ENCODE results near the gene DLEC1.

DLEC1 gene

DNA sequence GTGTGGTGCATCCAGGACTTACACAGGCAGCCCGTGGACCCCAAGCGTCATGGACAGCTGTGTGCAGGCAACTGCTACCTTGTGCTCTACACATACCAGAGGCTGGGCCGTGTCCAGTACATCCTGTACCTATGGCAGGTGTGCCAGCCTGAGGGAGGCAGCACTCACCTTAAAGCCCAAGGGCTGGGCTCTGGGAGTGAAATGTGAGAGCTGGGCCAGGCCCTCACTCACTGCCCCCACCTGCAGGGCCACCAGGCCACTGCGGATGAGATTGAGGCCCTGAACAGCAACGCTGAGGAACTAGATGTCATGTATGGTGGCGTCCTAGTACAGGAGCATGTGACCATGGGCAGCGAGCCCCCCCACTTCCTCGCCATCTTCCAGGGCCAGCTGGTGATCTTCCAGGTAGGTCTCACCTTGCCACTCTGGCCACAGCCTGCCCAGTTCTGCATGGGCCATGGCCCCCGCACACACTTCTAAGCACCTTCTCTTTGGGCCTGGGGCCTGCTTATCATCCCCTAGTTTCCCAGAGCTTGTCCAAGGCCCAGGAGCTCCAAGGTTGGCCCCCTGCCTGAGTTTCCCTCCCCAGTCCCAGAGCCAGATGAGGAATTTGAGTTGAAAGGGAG, 37.4 kb upstream of the DLEC1 start:
- DNase-seq = no peak

DNA sequence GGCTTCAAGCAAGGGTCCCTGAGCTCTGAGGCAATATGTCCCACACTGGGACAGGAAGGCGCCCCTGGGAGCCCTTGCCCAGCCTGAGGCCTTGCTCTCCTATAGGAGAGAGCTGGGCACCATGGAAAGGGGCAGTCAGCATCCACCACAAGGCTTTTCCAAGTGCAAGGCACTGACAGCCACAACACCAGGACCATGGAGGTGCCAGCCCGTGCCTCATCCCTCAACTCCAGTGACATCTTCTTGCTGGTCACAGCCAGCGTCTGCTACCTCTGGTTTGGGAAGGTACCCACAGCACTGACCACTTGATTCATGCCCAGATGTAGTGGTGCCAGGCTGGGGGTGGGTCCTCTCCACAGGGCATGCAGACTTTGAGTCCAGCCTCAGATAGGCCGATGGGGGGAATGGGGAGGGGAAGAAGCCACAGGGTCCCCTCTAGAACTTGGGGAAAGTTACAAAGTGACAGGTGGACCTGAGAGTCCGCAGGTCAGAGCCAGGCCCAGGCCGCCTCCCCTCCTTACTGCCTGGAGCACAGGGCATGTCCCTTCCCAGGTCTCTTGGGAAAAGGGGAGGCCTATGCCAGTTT, 36.6 kb upstream of the DLEC1 start:
- DNase-seq = no peak

DNA sequence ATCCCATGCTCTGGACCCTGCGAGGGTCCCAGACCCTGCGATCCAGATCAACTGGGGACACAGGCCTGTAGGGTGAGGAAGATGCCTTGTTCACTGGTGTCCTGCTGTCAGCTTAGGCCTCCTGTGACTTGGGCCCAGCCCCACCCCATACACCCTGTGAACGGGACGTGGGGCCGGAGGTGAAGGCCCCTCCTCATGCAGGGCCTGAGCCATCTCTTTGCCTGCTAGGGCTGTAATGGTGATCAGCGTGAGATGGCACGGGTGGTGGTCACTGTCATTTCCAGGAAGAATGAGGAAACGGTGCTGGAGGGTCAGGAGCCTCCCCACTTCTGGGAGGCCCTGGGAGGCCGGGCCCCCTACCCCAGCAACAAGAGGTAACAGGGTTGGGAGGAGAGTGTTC, 36.1 kb upstream of the DLEC1 start:
- DNase-seq = no peak

DNA sequence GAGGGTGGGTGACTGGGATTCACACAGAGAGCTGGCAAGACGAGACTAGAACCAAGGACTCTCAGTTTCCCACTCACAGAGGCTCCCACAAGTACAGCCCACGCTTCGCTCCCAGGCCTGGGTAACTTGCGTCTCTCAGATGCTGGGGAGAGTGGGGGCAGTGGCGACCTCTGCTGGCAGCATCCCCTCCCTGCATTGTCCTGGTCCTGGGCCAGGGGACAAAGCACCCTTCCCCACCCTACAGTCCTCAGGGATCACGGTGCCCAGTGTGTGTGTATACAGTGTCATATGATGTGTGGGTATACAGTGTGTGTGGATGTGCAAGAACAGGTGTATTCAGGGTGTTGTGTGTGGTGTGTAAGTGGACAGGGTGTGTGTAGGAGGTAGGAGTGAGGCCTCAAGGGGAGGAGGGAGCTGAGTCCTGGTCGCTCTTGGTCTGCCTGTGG, 35.6 kb upstream of the DLEC1 start:
- DNase-seq = no peak

DNA sequence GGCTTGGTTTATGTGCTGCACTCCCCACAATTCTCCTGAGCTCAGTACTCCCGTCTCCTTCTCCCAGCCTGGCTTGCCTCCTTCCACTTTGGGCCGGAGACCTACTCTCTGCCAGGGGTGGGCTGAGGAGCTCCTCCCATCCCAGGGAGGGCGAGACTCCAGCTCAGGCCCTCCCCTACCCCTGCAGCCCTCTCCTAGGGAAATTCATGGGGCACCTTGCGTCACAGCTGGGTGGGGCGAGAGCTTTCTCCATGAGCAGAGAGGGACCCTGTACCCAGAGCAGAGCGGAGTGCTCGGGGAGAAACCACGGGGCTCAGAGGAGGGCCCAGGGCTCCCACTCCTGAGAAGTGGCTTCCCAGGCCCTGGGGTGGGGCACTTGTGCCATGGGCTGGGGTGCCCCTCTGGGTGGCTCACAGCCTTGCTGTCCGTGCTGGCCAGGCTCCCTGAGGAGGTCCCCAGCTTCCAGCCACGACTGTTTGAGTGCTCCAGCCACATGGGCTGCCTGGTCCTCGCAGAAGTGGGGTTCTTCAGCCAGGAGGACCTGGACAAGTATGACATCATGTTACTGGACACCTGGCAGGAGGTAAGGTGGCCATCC, 35.1 kb upstream of the DLEC1 start:
- no peak for DNase-seq

DNA sequence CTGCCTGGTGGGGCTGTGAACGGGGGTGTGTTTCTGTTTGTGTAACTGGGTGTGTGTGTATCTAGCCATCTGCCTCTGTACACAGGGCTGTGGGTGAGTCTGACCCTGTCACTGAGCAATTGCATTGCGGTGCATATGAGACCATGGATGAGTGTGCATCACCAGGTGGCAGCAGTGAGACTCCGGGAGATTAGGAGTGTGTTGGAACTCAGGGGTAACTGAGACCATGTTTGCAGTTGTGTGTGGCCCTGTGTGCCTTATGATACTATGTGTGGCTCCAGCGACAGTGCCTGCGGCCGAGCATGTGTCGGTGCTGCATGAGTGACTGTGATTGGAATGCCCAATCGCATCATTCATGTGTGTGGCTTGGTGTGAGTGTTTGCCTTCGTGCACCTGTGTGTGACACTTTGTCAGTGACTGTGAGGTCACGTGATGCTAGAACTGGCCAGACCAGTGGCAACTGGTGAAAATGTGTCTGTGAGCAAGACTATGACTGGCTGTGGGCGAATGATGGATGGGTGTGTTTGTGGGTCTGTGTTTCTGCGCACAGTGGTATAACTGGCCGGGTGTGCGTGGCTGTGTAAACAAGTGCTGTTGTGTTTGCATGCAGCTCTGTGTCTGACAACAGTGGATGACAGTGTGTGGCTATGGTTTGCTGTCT, 34.5 kb upstream of the DLEC1 start:
- DNase-seq = peak; percentile 15

DNA sequence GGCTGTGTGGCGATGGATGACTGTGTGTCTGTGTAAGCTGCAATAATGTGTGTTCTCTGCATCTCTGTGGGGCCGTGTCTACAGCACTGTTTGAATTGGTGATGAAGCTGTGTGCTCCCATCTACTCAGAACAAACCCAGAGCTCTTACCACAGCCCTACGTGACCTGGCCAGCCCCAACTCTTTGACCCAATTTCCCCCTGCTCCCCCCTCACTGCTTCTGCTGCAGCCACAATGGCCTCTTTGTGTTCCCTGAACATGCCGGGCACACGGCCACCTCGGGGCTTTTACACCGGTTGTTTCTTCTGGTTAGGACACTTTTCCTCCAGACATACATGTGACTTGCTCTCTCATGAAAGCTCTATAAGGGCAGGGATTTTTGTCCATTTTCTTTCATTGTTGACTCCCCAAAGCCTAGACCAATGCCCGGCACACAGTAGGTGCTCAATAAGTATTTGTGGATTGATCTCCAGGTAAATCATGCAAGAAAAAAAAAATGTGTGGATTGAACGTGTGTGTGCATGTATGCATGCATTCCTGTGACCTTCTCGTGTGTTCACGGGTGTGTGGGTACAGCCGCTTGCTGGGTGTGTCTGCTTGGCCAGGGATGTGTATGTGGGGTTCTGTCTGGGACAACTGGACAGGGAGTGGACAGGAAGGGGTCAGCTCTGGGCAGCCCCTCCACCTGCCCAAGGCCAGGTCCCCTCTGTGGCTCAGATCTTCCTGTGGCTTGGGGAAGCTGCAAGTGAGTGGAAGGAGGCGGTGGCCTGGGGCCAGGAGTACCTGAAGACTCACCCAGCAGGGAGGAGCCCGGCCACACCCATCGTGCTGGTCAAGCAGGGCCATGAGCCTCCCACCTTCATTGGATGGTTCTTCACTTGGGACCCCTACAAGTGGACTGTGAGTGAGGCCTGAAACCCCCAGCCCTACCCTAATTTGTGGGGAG, 33.7 kb upstream of the DLEC1 start:
- no peak for DNase-seq

DNA sequence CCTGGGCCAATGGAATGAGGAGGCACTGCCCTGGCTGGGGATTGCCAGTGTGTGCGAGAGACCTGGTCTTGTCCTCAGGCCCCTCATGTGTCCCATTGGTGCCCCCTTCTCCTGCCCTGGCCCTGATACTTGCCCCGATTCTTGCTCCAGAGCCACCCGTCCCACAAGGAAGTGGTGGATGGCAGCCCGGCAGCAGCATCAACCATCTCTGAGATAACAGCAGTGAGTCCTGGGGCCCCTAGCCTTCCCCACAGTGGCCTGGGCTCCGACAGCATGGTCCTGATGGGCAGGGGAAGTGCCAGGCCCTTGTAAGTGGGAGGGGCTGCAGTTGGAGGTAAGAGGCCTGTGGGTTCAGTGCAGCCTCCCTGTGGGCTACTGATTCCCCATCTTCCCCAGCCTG, 33.0 kb upstream of the DLEC1 start:
- no peak for DNase-seq

DNA sequence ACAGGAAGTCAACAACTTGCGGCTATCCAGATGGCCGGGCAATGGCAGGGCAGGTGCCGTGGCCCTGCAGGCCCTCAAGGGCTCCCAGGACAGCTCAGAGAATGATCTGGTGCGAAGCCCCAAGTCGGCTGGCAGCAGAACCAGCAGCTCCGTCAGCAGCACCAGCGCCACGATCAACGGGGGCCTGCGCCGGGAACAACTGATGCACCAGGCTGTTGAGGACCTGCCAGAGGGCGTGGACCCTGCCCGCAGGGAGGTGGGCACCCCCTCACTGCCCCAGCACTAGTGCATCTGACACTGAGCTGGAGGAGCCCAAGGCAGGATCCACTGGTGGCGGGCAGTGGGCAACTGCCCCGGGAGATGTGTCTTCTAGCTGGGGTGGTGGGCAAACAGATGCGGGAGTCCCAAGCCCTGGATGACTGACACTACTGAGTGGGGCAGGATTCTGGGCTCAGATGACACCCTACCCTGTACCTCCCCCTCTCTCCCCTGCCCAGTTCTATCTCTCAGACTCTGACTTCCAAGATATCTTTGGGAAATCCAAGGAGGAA, 32.5 kb upstream of the DLEC1 start:
- DNase-seq = no peak

DNA sequence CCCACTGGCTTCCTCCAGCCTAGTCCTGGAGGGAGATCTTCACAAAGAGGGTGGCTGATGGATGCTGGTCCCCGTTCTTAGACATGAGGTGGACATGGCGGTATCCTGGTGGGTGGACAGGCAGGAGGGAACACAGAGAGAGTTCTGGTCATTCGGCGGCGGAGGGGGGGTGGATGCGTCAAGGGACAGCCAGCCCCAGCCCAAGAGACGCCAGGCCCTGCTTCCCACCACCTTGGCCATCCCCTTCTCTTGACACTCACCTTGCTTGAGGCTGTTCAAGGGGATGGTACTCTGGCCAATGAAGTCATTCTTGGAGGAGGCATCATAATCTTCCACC, 31.3 kb upstream of the DLEC1 start:
- no peak for DNase-seq

DNA sequence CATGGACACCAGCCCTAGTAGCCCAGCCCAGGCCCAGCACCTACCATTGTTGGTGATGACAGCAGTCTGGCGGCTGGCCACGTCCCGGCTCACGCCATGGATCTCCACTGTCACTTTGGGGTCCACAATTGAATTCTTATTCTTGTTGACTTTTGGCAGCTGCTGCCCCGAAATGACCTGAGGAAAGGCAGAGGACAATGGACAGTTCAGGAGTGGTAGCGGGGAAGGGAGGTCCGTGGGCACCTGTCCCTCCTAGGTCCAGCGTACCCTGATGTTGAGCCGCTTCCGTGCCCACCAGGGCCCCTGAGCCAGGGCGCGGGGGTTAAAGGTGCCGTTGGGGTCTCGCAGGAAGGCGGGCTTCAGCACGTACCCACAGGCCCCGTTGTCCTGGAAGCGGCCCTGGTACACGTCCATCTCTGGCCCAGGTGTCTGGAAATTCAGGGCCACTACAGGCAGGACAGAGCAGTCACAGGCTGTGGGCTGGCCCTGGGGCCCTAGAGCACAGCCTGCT, 30.8 kb upstream of the DLEC1 start:
- no peak for DNase-seq

DNA sequence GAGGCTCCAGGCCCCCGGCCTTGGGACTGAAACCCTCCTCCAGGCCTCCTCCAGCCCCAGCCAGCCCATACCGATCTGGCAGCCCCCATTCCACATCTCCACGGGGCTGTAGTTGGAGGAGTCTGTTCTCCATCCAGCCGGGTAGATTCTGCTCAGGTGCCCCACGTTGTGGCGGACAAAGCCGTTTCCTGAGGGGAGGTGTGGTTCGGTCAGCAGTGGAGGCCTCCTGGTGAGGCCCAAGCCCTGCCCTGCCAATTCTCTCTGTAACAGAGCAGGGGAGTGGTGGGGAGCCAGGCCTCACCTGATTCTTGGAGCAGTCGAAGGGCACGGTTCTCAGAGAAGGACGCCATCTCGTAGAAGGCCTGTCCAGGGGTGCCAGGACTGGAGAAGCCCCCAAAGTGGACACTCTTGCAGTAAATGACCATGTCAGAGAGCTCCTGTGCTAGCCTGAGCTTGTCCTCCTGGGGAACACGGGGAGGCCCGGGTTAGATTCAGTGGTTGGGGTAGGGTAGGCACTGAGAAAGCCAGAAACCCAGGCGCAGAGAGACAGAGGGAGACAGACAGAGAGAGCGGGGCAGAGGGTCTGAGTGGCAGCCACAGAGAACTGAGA, 29.9 kb upstream of the DLEC1 start:
- no peak for DNase-seq

DNA sequence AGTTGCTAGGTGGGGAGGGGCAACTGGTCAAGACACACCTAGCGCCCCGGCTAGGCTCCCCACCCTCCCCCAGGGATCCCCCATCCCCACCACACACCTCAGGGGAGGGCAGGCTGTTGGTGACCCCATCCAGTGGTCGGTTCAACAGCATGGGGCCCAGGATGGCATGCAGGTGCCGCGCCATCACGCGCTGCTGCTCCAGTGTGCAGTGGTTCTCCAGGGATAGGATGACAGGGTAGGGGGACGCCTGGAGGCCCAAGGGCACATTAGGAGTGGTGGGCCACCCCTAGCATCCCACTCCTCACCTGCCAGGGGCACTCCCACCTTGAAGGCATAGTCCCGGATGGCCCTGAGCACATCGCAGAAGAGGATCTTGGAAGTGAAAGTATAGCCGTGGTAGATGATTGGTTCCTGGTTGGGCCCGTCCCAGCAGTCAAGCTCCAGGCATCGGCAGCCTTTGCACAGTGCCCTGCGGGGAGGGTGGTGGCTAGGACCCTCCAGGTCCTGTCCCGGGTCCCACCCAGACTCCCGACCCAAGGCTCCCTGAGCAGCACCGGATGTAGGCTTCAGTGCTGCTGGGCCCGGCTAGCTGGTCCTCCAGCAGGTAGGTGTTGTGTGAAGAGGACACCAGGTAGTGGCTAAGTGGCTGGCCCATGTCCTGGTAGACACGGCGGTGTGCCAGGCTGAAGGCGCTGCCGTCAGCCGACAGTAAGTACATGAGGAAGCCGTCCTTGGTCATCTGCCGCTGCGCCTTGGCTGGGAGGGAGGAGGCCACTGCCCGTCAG, 29.0 kb upstream of the DLEC1 start:
- no peak for DNase-seq

DNA sequence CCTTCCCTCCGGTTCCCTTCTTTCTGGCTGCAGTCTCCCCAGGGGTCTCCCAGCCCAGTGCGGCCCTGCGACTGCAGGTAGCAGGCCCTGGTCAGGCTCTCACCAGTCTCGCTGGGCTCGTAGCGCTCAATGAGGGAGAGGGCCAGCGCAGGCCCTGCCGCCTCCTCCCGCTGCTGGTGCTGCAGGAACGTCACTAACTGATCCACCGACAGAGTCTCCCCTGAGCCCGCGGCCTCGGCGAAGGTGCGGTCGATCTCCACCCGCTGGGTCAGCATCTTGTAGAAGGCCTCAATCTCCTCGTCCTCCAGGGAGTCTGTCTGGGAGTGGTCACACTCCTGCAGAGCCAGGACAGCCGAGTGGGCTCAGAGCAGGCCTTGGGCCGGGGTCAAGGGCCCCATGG, 27.9 kb upstream of the DLEC1 start:
- DNase-seq = no peak

DNA sequence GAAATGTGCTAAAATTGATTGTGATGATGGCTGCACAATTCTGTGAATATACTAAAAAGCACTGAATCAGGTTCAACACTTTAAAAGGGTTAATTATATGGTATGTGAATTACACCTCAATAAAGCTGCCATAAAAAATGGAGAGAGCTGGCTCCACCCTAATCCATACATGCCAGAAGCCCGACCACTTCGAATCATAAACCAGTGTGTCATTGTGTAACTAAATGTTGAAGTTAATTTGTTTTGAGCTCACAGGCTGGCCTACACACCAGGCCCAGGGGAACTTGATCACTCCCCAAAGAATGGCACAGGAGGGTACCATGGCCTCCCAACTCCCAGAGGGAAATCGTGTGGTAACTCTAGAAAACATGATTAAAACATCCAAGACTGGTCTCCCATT, 23.5 kb upstream of the DLEC1 start:
- DNase-seq = no peak

DNA sequence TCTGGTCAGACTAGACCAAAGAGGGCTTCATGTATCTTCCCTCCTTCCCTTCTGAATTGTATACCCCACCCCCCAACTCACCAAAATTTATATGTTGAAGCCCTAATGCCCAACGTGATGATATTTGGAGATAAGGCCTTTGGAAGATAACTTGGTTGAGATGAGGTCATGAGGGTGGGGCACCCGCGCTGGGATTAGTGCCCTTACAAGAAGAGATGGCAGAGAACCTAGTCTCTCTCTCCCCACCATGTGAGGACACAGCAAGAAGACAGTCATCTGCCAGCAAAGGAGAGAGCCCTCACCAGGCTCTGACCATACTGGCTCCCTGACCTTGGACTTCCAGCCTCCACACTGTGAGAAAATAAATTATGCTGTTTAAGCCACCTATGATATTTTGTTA, 23.0 kb upstream of the DLEC1 start:
- DNase-seq = no peak

DNA sequence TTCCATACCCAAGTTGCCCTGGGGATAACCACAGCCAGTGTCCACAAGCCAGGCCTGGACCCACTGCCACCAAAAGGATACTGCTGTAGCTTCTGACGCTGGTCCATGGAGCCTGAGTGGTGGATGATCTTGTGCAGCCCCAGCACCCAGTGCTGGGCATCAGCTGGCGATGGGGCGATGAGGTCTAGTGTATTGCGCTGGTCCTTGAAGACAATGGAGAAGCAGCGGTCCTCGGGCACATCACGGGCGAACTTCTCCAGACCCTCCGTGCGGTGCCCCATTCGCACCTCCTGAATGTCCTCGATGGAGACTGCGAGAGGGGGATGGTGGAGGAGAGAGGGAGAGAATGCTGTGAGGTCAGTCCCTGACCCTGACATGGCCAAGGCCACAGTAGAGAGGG, 22.6 kb upstream of the DLEC1 start:
- no peak for DNase-seq

DNA sequence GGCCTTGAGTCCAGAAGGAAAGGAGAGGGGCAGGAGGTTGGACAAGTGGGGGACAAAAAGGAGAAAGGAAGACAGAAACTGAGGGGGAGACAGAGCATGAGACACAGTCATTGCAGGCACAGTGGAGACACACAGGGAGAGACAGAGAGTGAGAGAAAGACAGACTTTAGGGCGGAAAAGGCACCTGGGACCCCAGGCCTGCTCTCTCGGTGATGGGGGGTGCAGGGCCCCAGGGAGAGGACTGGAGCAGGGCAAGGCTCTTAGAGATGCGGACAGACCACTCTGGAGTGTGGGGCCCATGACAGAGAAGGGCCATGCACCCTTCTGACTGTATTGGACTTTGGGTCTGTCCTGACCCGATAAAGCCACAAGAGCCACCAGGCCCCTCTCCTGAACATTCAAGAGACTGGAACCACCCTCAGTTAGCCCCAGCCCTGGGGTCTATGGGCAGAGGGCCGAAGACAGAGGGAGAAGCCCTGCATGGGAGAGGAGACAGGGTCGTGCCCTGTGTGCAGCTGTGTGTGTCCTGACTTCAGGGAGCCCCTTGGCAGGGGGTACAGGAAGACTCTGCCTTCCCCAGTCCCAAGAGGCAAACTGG, 22.1 kb upstream of the DLEC1 start:
- no peak for DNase-seq

DNA sequence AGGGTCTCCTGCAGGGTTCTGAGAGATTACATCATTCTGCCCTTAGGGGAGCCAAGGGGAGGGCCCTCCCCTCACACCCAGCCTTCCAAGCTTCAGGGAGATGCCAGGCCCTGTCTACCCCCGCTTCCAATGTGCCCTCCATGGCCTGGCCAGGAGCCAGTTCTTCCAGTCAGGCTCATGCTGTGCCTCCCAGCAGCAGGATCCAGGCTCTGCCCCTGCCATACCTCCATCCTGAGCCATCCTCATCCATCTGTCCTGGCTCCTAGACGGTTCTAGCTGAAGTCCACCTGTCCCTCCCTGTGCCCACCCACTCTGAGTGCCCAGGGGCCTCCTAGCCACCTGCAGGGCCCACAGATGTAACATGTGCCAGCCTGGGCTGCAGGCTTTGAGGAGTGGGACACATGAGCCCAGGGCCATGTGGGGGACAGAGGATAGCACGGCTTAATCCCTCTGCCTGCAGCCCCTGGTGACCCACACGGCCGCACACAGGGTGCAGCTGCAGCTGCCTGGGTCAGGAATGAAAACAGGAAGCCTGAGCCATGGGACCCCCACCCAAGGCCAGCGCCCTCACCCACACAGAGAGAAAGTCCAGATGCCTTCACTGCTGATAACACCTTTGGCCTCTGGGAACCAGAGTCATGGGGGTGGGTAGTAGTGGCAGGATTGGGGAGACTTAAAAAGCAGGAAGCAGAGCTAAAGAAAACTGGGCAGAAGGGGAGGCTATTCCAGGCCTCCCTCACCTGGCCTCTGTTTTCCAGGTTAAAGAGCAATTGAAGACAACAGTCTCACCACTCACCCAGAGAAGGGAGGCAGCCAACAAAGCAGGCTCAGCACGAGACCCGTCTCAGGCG, 21.3 kb upstream of the DLEC1 start:
- DNase-seq = no peak
